ENCODE results near the gene C6orf120. TPM values are rescaled to one million over a fixed set of nuclear protein-coding genes. Genes with fewer than 3 reads are reported as not detected.

C6orf120 gene
- total and polyA plus RNA-seq, 2 donors (not counting 1 experiment from before 2014, with no cell fraction given): 41.0 to 46.2 TPM

DNA sequence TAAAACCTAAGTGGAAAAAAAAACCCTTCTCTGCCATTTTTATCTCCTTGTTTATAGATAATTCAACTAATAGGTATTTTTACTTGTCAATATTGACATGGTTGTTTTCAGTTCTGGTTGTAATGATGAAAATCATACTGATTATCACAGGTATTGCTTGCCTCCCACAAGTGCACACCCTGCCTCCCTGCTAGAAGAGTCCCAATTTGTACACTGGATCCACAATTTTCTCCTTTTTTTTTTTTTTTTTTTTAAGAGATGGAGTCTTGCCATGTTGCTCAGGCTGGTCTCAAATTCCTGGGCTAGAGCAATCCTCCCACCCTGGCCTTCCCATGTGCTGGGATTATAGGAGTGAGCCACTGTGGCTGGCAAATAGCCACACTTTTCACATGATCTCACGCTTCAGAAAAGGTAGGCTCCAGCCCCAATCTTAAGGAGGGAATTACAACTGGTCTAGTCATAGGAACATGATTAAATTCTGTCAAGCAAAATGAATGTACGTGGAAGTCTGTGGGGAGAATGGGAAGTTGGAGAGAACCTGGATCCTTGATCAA is 37.1 kb downstream of the C6orf120 start:
- Histone ChIP-seq H2AFZ (ENCODE audit: low read length) (no peak overlapping the region), H3K4me2 (ENCODE audit: extremely low read depth, insufficient read depth, low read length) (no peak overlapping the region), H3K79me2 (ENCODE audit: control insufficient read depth, insufficient read depth, low read length) (no peaks in the 10 kb centered on the region), H4K20me1 (ENCODE audit: control insufficient read depth, extremely low read depth, insufficient read depth, low read length) (no peaks in the 10 kb centered on the region), H3K4me1 (ENCODE audit: control insufficient read depth, extremely low read depth, insufficient read depth, low read length) (no peaks in the 10 kb centered on the region), H3K27ac (ENCODE audit: insufficient read depth, low read length) (no peak overlapping the region), H3K9me3 (ENCODE audit: control insufficient read depth, insufficient read depth, low read depth, low read length) (no peaks in the 10 kb centered on the region), H3K9ac (ENCODE audit: insufficient read depth, low read length) (no peak overlapping the region), H3K4me3 (replicated peaks in 1 of 4; ENCODE audit: control extremely low read depth in 1 of 4, insufficient read depth in 1 of 4, low read depth in 3 of 4, low read length in 4 of 4) (no peak overlapping the region), H3K36me3 (ENCODE audit: control insufficient read depth, insufficient read depth, low read length) (no peaks in the 10 kb centered on the region), H3K27me3 (ENCODE audit: control insufficient read depth, insufficient read depth, low read length) (no peaks in the 10 kb centered on the region)
- TF ChIP-seq, protein P1, sequence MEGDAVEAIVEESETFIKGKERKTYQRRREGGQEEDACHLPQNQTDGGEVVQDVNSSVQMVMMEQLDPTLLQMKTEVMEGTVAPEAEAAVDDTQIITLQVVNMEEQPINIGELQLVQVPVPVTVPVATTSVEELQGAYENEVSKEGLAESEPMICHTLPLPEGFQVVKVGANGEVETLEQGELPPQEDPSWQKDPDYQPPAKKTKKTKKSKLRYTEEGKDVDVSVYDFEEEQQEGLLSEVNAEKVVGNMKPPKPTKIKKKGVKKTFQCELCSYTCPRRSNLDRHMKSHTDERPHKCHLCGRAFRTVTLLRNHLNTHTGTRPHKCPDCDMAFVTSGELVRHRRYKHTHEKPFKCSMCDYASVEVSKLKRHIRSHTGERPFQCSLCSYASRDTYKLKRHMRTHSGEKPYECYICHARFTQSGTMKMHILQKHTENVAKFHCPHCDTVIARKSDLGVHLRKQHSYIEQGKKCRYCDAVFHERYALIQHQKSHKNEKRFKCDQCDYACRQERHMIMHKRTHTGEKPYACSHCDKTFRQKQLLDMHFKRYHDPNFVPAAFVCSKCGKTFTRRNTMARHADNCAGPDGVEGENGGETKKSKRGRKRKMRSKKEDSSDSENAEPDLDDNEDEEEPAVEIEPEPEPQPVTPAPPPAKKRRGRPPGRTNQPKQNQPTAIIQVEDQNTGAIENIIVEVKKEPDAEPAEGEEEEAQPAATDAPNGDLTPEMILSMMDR (conservative IDR thresholded peaks at IDR 0.05 in 1 of 2, IDR thresholded peaks at IDR 0.05 in 1 of 2; ENCODE audit: low read depth in 1 of 2, low read length in 2 of 2): no peak
- TF ChIP-seq EZH2 (IDR thresholded peaks at IDR 0.05; ENCODE audit: low read length, missing control alignments): no peak
- DNase-seq (ENCODE audit: low read depth in 2 of 2): no peak

DNA sequence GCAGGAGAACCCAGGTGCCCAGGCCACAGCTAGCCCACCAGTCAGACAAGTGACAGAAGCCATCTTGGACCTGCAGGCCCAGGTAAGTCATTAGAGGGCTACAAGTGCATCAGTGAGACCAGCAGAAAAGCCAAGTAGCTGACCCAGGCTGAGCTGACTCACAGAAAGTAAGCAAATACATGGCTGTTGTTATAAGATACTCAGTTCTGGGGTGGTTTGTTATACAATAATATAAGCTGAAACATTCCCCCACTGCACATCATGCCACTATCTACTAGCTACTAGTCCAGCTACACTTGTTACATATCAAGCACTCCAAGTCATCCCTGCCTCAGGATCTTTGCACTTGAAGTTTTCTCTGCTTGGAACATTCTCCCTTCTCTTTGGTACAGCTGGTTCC is 39.4 kb downstream of the C6orf120 start:
- H4K20me1 ChIP-seq (ENCODE audit: control insufficient read depth, extremely low read depth, insufficient read depth, low read length): no peaks in the 10 kb centered on the region
- DNase-seq (ENCODE audit: low read depth in 2 of 2): no peak
- H3K36me3 ChIP-seq (ENCODE audit: control insufficient read depth, insufficient read depth, low read length): no peaks in the 10 kb centered on the region
- H3K27me3 ChIP-seq (ENCODE audit: control insufficient read depth, insufficient read depth, low read length): no peaks in the 10 kb centered on the region
- no peak overlapping the region for H3K27ac ChIP-seq (ENCODE audit: insufficient read depth, low read length)
- H3K4me3 ChIP-seq (replicated peaks in 1 of 4; ENCODE audit: control extremely low read depth in 1 of 4, insufficient read depth in 1 of 4, low read depth in 3 of 4, low read length in 4 of 4): no peak overlapping the region
- no peak overlapping the region for H2AFZ ChIP-seq (ENCODE audit: low read length)
- TF ChIP-seq, protein P1 (conservative IDR thresholded peaks at IDR 0.05 in 1 of 2, IDR thresholded peaks at IDR 0.05 in 1 of 2; ENCODE audit: low read depth in 1 of 2, low read length in 2 of 2): no peak
- TF ChIP-seq EZH2 (IDR thresholded peaks at IDR 0.05; ENCODE audit: low read length, missing control alignments): no peak
- no peaks in the 10 kb centered on the region for H3K9me3 ChIP-seq (ENCODE audit: control insufficient read depth, insufficient read depth, low read depth, low read length)
- H3K9ac ChIP-seq (ENCODE audit: insufficient read depth, low read length): no peak overlapping the region
- H3K4me2 ChIP-seq (ENCODE audit: extremely low read depth, insufficient read depth, low read length): no peak overlapping the region
- H3K79me2 ChIP-seq (ENCODE audit: control insufficient read depth, insufficient read depth, low read length): no peaks in the 10 kb centered on the region
- no peaks in the 10 kb centered on the region for H3K4me1 ChIP-seq (ENCODE audit: control insufficient read depth, extremely low read depth, insufficient read depth, low read length)

DNA sequence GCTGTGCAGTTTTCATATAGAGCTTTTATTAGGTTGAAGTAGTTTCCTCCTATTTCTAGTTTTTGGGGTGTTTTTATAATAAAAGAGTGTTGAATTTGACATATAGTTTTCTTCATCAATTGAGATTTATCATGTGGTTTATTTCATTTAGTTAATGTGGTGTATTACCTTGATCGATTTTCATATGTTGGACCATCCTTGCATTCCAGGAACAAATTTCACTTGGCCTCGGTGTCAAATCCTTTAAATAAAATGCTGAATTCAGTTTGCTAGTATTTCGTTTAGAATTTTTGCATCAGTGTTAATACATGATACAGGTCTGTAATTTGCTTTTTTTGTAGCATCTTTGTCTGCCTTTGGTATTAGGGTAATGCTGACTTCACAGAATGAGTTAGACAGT is 43.5 kb downstream of the C6orf120 start:
- Histone ChIP-seq H3K9ac (ENCODE audit: insufficient read depth, low read length) (no peak overlapping the region), H3K9me3 (ENCODE audit: control insufficient read depth, insufficient read depth, low read depth, low read length) (no peaks in the 10 kb centered on the region), H3K4me1 (ENCODE audit: control insufficient read depth, extremely low read depth, insufficient read depth, low read length) (peaks cover 3% of the 10 kb centered on the region), H3K79me2 (ENCODE audit: control insufficient read depth, insufficient read depth, low read length) (peaks cover 5% of the 10 kb centered on the region), H3K27ac (ENCODE audit: insufficient read depth, low read length) (no peak overlapping the region), H3K4me2 (ENCODE audit: extremely low read depth, insufficient read depth, low read length) (no peak overlapping the region), H3K4me3 (replicated peaks in 1 of 4; ENCODE audit: control extremely low read depth in 1 of 4, insufficient read depth in 1 of 4, low read depth in 3 of 4, low read length in 4 of 4) (no peak overlapping the region), H3K27me3 (ENCODE audit: control insufficient read depth, insufficient read depth, low read length) (no peaks in the 10 kb centered on the region), H3K36me3 (ENCODE audit: control insufficient read depth, insufficient read depth, low read length) (no peaks in the 10 kb centered on the region), H2AFZ (ENCODE audit: low read length) (no peak overlapping the region), H4K20me1 (ENCODE audit: control insufficient read depth, extremely low read depth, insufficient read depth, low read length) (no peaks in the 10 kb centered on the region)
- TF ChIP-seq, protein P1 (conservative IDR thresholded peaks at IDR 0.05 in 1 of 2, IDR thresholded peaks at IDR 0.05 in 1 of 2; ENCODE audit: low read depth in 1 of 2, low read length in 2 of 2): no peak
- TF ChIP-seq EZH2 (IDR thresholded peaks at IDR 0.05; ENCODE audit: low read length, missing control alignments): no peak
- DNase-seq (ENCODE audit: low read depth in 2 of 2): no peak
